Activated CD8-positive, alpha-beta T cell treated with anti-CD3 and anti-CD28 coated beads, Interleukin-2, amount 10 ng/mL, durations not matched to agents 7 days and 5 days (primary cell): ENCODE measurements around the gene PDZK1. TPM values are rescaled to one million over a fixed set of nuclear protein-coding genes. Genes with fewer than 3 reads are reported as not detected.
A peak's percentile ranks its signal among the peaks of the same experiment; 100 is the strongest.
"Not testable (repeated sequence)": the region's sequence is repeated elsewhere in the genome, so short reads cannot be mapped to it uniquely, and the experiment has no call there.

Experiments
- ATAC-seq: fragments of 150-1000 bp; cut with Tn5 transposase; one replicate; pipeline ENCODE4 v1.10.0; 2021; ENCODE audit warnings: moderate library complexity
- CTCF ChIA-PET: fragments of 350-600 bp; sonication (Branson Sonifier 250); formaldehyde crosslinking; loops from one replicate; lab custom pipeline; 2021; ENCODE audit warnings: antibody characterized with exemption; lab: Charles Lee
- POLR2A ChIA-PET: fragments of 350-600 bp; sonication (Branson Sonifier 250); formaldehyde crosslinking; loops from one replicate; lab custom pipeline; 2021; ENCODE audit warnings: antibody characterized with exemption; lab: Charles Lee
- DNase-seq: peaks from one replicate; pipeline ENCODE4 v3.0.0-alpha.2; 2020
- H3K27ac Mint-ChIP-seq: one replicate; pipeline ENCODE4 v1.8.0; 2021; ENCODE audit warnings: mild to moderate bottlenecking, mixed read lengths
- H3K27me3 Mint-ChIP-seq: one replicate; pipeline ENCODE4 v1.8.0; 2021; ENCODE audit warnings: low read depth, mixed read lengths
- H3K36me3 Mint-ChIP-seq: one replicate; pipeline ENCODE4 v1.8.0; 2021; ENCODE audit warnings: low read depth, mixed read lengths
- H3K4me1 Mint-ChIP-seq: one replicate; pipeline ENCODE4 v1.8.0; 2021; ENCODE audit warnings: low read depth, mixed read lengths
- H3K4me3 Mint-ChIP-seq: one replicate; pipeline ENCODE4 v1.8.0; 2021; ENCODE audit warnings: mild to moderate bottlenecking, mixed read lengths
- H3K9me3 Mint-ChIP-seq: one replicate; pipeline ENCODE4 v1.8.0; 2022; ENCODE audit warnings: mixed read lengths; ENCODE audit not compliant: insufficient read depth
- total RNA-seq, 2 experiments: library from RNA; stranded (reverse); gene quantifications; one replicate each; pipeline ENCODE4 v1.2.3, GENCODE V29; 2021

The PDZK1 gene
- total RNA-seq: under 1 TPM; 0.34 to 0.78 TPM

DNA sequence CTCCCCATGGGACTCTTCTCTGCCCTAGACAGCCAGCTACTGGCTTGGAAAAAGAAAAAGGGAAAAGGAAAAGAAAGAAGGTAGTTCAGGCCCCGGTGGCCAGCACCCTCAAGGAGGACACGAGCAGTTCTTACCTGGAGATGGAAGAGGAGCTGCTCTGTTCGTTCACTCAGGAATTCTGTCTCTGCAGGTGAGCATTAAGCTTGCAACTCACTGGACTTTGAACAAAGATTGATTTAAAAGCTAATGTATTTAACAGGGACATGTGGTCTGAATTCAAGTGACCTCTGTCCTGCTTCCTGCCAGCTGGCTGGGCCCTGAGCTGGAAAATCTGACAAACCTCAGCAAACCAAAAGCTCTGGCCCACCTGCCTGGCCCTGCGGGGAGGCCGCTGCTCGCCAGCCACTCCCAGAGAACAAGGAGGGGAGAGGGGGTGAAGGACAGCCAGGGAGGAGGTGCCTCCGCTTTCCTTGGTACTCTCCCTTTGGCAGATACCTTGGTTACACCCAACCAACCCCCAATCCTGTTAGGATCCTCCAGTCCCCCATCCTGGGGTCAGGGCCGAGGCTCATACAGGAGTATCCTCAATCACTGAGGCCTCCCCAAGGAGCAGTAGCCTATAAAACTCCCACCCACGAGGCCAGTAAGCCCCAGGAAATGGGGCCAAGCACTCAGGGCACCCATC lies at the start of gene PDZK1:
PDZK1 (minus strand) TSS at position 186 of the 685 bp plus-strand sequence. CDS start 19,347 bp downstream, outside the sequence.
- Mint-ChIP-seq H3K9me3 (no peaks in the 10 kb centered on the region), H3K4me3 (no peak within 1 kb of the TSS), H3K27ac (no peak within 1 kb of the TSS), H3K36me3 (no peaks in the 10 kb centered on the region), H3K27me3 (peaks cover 14% of the 10 kb centered on the region), H3K4me1 (no peaks in the 10 kb centered on the region)
- POLR2A ChIA-PET: no interaction called here
- CTCF ChIA-PET: interaction anchor here (1.5 kb wide), 1 partner anchor 13 kb away, joined by 4 read pairs; no protein-coding TSS in a partner anchor
- no peak for DNase-seq
- no peak for ATAC-seq

DNA sequence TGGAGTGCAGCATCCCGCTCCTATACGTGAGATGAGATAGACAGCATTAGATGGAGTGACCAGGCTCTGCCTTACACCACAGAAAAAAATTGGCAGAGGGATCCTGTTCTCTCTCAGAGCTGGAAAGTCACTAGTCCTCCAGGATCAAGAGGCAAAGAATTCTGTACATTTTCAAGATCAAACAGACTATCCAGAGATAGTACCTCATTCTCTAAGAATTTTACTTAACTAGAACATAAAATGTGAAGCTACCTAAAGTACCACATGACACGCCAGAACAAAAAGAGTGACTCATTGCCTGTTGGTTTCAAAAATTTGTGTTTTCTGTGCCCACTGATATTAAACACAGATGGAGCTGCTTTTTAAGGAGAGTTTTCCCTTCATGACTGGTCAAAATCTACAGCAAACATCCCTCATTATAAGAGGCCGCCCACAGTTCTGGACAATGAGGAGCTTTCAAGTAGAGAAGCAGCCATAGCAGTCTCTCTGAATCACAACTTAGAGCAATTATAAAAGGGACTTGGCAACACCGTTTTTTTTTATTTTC lies 44.4 kb upstream of the PDZK1 start:
- CTCF ChIA-PET: interaction anchor here (0.6 to 2.0 kb wide), 4 partner anchors 20 to 256 kb away, joined by 3 to 7 read pairs (median 3); no protein-coding TSS in a partner anchor
- no peak for DNase-seq
- Mint-ChIP-seq H3K27ac (no peak overlapping the region), H3K9me3 (no peaks in the 10 kb centered on the region), H3K4me1 (peaks cover 3% of the 10 kb centered on the region), H3K27me3 (no peaks in the 10 kb centered on the region), H3K36me3 (peaks cover 43% of the 10 kb centered on the region), H3K4me3 (no peak overlapping the region)
- POLR2A ChIA-PET: no interaction called here
- ATAC-seq: no peak

DNA sequence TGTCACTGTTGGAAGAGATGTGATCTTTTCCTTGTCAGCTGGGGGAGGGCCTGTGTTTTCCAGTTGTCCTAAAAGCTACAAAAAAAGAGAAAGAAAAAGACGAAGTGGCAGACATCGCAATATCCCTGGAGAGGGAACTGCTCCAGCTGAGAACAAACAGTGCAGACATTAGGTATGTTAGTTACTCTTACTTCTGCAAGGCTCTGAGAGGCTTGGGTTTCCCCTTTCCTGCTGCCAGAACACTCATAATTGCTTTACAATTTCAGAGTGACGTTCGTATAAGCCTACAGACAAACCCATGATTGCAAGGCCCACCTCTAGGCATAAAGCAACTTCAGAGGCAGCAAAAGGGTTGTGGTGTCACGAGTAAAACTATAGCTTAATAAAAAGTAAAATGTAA lies 43.3 kb upstream of the PDZK1 start:
- CTCF ChIA-PET: interaction anchor here (1.2 kb wide), 1 partner anchor 13 kb away, joined by 4 read pairs; no protein-coding TSS in a partner anchor
- DNase-seq: no peak

GRCh38 chr1:145747398-145748247 lies 40.5 kb upstream of the PDZK1 start:
- ChIA-PET POLR2A (no interaction called here), CTCF (interaction anchor here (1.0 to 1.1 kb wide), 2 partner anchors 26 to 27 kb away, joined by 3 read pairs; no protein-coding TSS in a partner anchor)
- DNase-seq (no peak), ATAC-seq (no peak)
- H3K27me3 Mint-ChIP-seq: no peaks in the 10 kb centered on the region
- H3K9me3 Mint-ChIP-seq: no peaks in the 10 kb centered on the region
- peaks cover 3% of the 10 kb centered on the region for H3K4me1 Mint-ChIP-seq
- H3K4me3 Mint-ChIP-seq: no peak overlapping the region
- peak overlapping the region; percentile 24 for H3K27ac Mint-ChIP-seq
- H3K36me3 Mint-ChIP-seq: peaks cover 51% of the 10 kb centered on the region

More for the DNA sequence above, 43.3 kb upstream of the PDZK1 start:
- POLR2A ChIA-PET: no interaction called here
- Mint-ChIP-seq H3K27ac (no peak overlapping the region), H3K36me3 (peaks cover 42% of the 10 kb centered on the region), H3K4me3 (no peak overlapping the region), H3K4me1 (peaks cover 3% of the 10 kb centered on the region), H3K9me3 (no peaks in the 10 kb centered on the region), H3K27me3 (no peaks in the 10 kb centered on the region)
- ATAC-seq: no peak

GRCh38 chr1:145740269-145740668 lies 33.1 kb upstream of the PDZK1 start:
- H3K27me3 Mint-ChIP-seq: no peaks in the 10 kb centered on the region
- DNase-seq: no peak
- ATAC-seq: no peak
- no peak overlapping the region for H3K27ac Mint-ChIP-seq
- H3K4me1 Mint-ChIP-seq: no peaks in the 10 kb centered on the region
- H3K36me3 Mint-ChIP-seq: peaks cover 25% of the 10 kb centered on the region
- ChIA-PET CTCF (no interaction called here), POLR2A (no interaction called here)
- H3K9me3 Mint-ChIP-seq: no peaks in the 10 kb centered on the region
- no peak overlapping the region for H3K4me3 Mint-ChIP-seq

DNA sequence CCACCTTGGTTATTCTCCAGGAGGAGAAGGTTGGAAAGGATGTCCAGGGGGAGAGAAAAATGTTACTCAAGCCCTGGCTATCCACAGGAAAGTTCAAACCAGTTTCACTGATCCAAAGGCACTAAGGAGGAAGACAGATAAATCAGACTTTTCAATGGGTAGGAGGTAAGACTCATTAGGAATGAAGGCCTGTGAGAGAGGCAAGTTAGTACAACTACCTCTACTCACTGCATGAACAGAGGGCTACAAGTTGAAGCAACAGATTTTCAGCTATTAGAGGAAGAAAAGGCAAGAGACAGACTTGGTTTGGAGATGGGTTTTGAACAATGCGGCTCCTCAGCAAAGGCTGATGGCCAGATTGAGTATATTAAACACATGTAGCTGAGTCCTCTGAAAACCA lies 29.0 kb upstream of the PDZK1 start:
- ATAC-seq (no peak), DNase-seq (no peak)
- CTCF ChIA-PET: no interaction called here
- no peaks in the 10 kb centered on the region for H3K4me1 Mint-ChIP-seq
- peaks cover 2% of the 10 kb centered on the region for H3K36me3 Mint-ChIP-seq
- H3K4me3 Mint-ChIP-seq: no peak overlapping the region
- H3K27me3 Mint-ChIP-seq: no peaks in the 10 kb centered on the region
- H3K9me3 Mint-ChIP-seq: no peaks in the 10 kb centered on the region
- POLR2A ChIA-PET: no interaction called here
- H3K27ac Mint-ChIP-seq: no peak overlapping the region

GRCh38 chr1:145730900-145731299 lies 23.7 kb upstream of the PDZK1 start:
- no peaks in the 10 kb centered on the region for H3K36me3 Mint-ChIP-seq

DNA sequence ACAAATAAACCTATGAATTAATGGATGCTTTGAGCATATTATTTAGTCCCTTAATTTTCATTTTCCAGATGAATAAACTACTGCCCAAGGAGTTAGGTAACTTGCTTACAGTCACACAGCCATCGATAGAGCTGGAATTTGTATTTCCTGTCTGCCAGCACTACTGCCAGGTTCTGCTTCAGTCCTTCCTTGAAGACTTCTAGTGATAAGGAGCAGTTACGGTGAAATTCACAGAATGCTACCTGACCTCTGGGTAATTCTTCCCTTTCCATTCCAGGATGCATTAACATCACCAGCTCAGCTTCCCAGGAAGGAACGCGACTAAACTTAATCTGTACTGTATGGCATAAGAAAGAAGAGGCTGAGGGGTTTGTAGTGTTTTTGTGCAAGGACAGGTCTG lies 23.3 kb upstream of the PDZK1 start:
- H3K4me1 Mint-ChIP-seq: peaks cover 2% of the 10 kb centered on the region
- DNase-seq: no peak
- CTCF ChIA-PET: no interaction called here
- no peaks in the 10 kb centered on the region for H3K27me3 Mint-ChIP-seq
- POLR2A ChIA-PET: no interaction called here
- no peak overlapping the region for H3K27ac Mint-ChIP-seq
- H3K9me3 Mint-ChIP-seq: no peaks in the 10 kb centered on the region
- no peak for ATAC-seq
- H3K4me3 Mint-ChIP-seq: no peak overlapping the region
- no peaks in the 10 kb centered on the region for H3K36me3 Mint-ChIP-seq

More at GRCh38 chr1:145730900-145731299, 23.7 kb upstream of the PDZK1 start:
- ATAC-seq: no peak
- Mint-ChIP-seq H3K9me3 (no peaks in the 10 kb centered on the region), H3K4me3 (no peak overlapping the region), H3K27ac (no peak overlapping the region), H3K4me1 (peaks cover 2% of the 10 kb centered on the region), H3K27me3 (no peaks in the 10 kb centered on the region)
- DNase-seq: no peak
- POLR2A ChIA-PET: no interaction called here
- CTCF ChIA-PET: no interaction called here

- CTCF ChIA-PET: interaction anchor here (0.9 kb wide), 1 partner anchor 8 kb away, joined by 3 read pairs; no protein-coding TSS in a partner anchor
- Mint-ChIP-seq H3K4me1 (peaks cover 2% of the 10 kb centered on the region), H3K36me3 (no peaks in the 10 kb centered on the region), H3K4me3 (no peak overlapping the region), H3K27ac (no peak overlapping the region), H3K27me3 (no peaks in the 10 kb centered on the region), H3K9me3 (no peaks in the 10 kb centered on the region)
- DNase-seq: no peak
- POLR2A ChIA-PET: interaction anchor here (1.2 kb wide), 1 partner anchor 8 kb away, joined by 5 read pairs; no protein-coding TSS in a partner anchor
- no peak for ATAC-seq
Measured at GRCh38 chr1:145729666-145730436, 22.7 kb upstream of the PDZK1 start.

DNA sequence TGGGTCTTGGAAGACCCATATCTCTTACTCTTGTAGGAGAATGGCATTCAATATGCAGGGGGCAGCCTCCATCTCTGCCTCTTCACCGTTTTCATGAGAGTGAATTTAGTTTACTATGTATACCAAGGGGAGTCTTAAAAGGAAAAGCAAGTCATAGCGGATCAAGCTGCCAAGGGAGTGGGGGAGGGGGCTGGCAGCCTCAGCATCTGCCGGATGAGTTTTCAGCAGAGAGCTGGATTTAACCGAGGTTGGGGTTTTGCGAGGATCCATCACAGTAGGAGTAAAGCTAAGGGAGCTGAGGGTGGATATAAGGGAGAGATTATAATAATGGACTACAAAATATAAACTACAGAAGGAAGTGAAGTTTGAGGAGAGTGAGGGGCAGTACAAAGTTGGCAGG lies 22.0 kb upstream of the PDZK1 start:
- Mint-ChIP-seq H3K9me3 (no peaks in the 10 kb centered on the region), H3K4me1 (peaks cover 2% of the 10 kb centered on the region), H3K4me3 (no peak overlapping the region), H3K36me3 (no peaks in the 10 kb centered on the region), H3K27ac (no peak overlapping the region), H3K27me3 (no peaks in the 10 kb centered on the region)
- DNase-seq: no peak
- CTCF ChIA-PET: interaction anchor here (0.9 kb wide), 1 partner anchor 8 kb away, joined by 3 read pairs; no protein-coding TSS in a partner anchor
- POLR2A ChIA-PET: interaction anchor here (1.2 kb wide), 1 partner anchor 9 kb away, joined by 5 read pairs; no protein-coding TSS in a partner anchor
- ATAC-seq: no peak

GRCh38 chr1:145726193-145726592 lies 19.0 kb upstream of the PDZK1 start:
- POLR2A ChIA-PET, H3K4me3 Mint-ChIP-seq, H3K27me3 Mint-ChIP-seq, CTCF ChIA-PET, H3K36me3 Mint-ChIP-seq, H3K27ac Mint-ChIP-seq, ATAC-seq, H3K4me1 Mint-ChIP-seq, DNase-seq, H3K9me3 Mint-ChIP-seq: not testable (repeated sequence)
